Spleen (tissue), 11 donors: ENCODE data around the gene UTP25. TPM values are rescaled to one million over a fixed set of nuclear protein-coding genes. Genes with fewer than 3 reads are reported as not detected.
A peak's percentile ranks its signal among the peaks of the same experiment; 100 is the strongest.

Experiments used
- DNase-seq: peaks from one replicate; pipeline ENCODE4 v3.0.0-alpha.2; 2020
- H3K27ac ChIP-seq, 8 donors: fragments of 200-600 bp; sonication (generic) in 7 of 8; 1 replicate in 4 of 8; 2 replicates in 4 of 8; pipeline versions ENCODE4 v1.5.0 to v1.8.0; 2016 to 2021; ENCODE audit warnings: inconsistent platforms in 4 of 8, mild to moderate bottlenecking in 4 of 8, moderate library complexity in 1 of 8
- H3K27me3 ChIP-seq, 7 donors: fragments of 200-600 bp; sonication (generic) in 6 of 7; replicated peaks in 1 of 7; 1 replicate in 4 of 7; 2 replicates in 3 of 7; pipeline versions ENCODE4 v1.5.0 to v1.8.0; 2016 to 2021; ENCODE audit warnings: inconsistent platforms in 3 of 7, mild to moderate bottlenecking in 1 of 7
- H3K36me3 ChIP-seq, 6 donors: fragments of 200-600 bp; sonication (generic) in 5 of 6; 1 replicate in 4 of 6; 2 replicates in 2 of 6; pipeline versions ENCODE4 v1.5.0 to v1.8.0; 2016 to 2021; ENCODE audit warnings: inconsistent platforms in 2 of 6
- H3K4me1 ChIP-seq, 6 donors: fragments of 200-600 bp; sonication (generic) in 5 of 6; 1 replicate in 3 of 6; 2 replicates in 3 of 6; pipeline versions ENCODE4 v1.5.0 to v1.8.0; 2016 to 2021; ENCODE audit warnings: inconsistent platforms in 3 of 6
- H3K4me3 ChIP-seq, 8 donors: fragments of 200-600 bp; sonication (generic) in 7 of 8; 1 replicate in 4 of 8; 2 replicates in 4 of 8; pipeline versions ENCODE4 v1.5.0 to v1.8.0; 2016 to 2021; ENCODE audit warnings: inconsistent platforms in 4 of 8, mild to moderate bottlenecking in 4 of 8, moderate library complexity in 2 of 8
- H3K9me3 ChIP-seq, 8 donors: fragments of 200-600 bp; sonication (generic) in 7 of 8; 1 replicate in 4 of 8; 2 replicates in 4 of 8; pipeline versions ENCODE4 v1.5.0 to v1.8.0; 2016 to 2021; ENCODE audit warnings: inconsistent platforms in 4 of 8
- POLR2A ChIP-seq, 3 donors: fragments of 450-650 bp; IDR thresholded peaks; one replicate each; pipeline ENCODE4 v1.5.1; 2017; ENCODE audit warnings: antibody characterized with exemption in 3 of 3, mild to moderate bottlenecking in 1 of 3
- POLR2AphosphoS5 ChIP-seq, 3 donors: sonication (generic); formaldehyde crosslinking; IDR thresholded peaks; one replicate each; pipeline ENCODE4 v1.5.1; 2017; ENCODE audit warnings: antibody characterized with exemption in 3 of 3
- WGBS, 5 donors: extraction: QIAGEN DNeasy Blood & Tissue Kit in 3 of 5; methylation state at CpG; one replicate each; pipeline versions ENCODE4 v1.1.5 to v1.1.7; 2013 to 2018; 5-methylcytosine and 5-hydroxymethylcytosine counted together
- intact Hi-C: fragments of 100-400 bp; cut with DNase I; formaldehyde crosslinking; loops from one replicate; pipeline ENCODE4 v1.15.0; 2023; ENCODE audit warnings: low total_unique reads
- polyA plus RNA-seq, 3 donors: library from polyadenylated mRNA; stranded (reverse); fragments of 200-250 nt; gene quantifications; one replicate each; pipeline ENCODE4 v1.2.1, GENCODE V29; 2013
- total RNA-seq, 7 donors: library from RNA; depleted of rRNA in 3 of 7; stranded (reverse); fragments of >200 nt in 3 of 7; fragmentation: NEBNext Ultra II Directional in 4 of 7; extraction: Animal tissue kit (Norgen Biotek cat#: 25700) in 4 of 7; gene quantifications; one replicate each; pipeline versions ENCODE4 v1.1.0 to v1.2.1, GENCODE V29; 2016 to 2021
- TF ChIP-seq, protein P1 (sequence below), 11 experiments: fragments of 200-600 bp in 7 of 11; fragments of 450-650 bp in 4 of 11; sonication (generic) in 4 of 11; IDR thresholded peaks in 8 of 11; conservative IDR thresholded peaks in 3 of 11; 1 replicate in 7 of 11; 2 replicates in 4 of 11; pipeline versions ENCODE4 v1.4.0 to v1.8.0; 2016 to 2021; ENCODE audit warnings: antibody characterized with exemption in 11 of 11, inconsistent platforms in 4 of 11, mild to moderate bottlenecking in 1 of 11
- donor health status: healthy with polysubstance abuse.
- donor health status: DM: no; HTN: no; CAD: no; lungs with moderate emphysema.
- donor health status: DM: no; HTN: no; CAD: no.
- donor health status: Bipolar disorder and iron deficiency.
- donor health status: healthy.
- donor health status: DM: no; HTN: no; CAD: no.
- donor health status: DM: yes; HTN: yes; CAD: no.

The UTP25 gene
- total and polyA plus RNA-seq, 10 donors = 1.8 to 13.4 (median 9.1) TPM

- no peak for TF ChIP-seq POLR2AphosphoS5 (IDR thresholded peaks at IDR 0.05)
- TF ChIP-seq POLR2A (IDR thresholded peaks at IDR 0.05) = no peak
- TF ChIP-seq, protein P1, sequence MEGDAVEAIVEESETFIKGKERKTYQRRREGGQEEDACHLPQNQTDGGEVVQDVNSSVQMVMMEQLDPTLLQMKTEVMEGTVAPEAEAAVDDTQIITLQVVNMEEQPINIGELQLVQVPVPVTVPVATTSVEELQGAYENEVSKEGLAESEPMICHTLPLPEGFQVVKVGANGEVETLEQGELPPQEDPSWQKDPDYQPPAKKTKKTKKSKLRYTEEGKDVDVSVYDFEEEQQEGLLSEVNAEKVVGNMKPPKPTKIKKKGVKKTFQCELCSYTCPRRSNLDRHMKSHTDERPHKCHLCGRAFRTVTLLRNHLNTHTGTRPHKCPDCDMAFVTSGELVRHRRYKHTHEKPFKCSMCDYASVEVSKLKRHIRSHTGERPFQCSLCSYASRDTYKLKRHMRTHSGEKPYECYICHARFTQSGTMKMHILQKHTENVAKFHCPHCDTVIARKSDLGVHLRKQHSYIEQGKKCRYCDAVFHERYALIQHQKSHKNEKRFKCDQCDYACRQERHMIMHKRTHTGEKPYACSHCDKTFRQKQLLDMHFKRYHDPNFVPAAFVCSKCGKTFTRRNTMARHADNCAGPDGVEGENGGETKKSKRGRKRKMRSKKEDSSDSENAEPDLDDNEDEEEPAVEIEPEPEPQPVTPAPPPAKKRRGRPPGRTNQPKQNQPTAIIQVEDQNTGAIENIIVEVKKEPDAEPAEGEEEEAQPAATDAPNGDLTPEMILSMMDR (IDR thresholded peaks at IDR 0.05 in 8 of 11, conservative IDR thresholded peaks at IDR 0.05 in 3 of 11) = peak; percentile 29 to 83 (median 70)
- intact Hi-C loops = no loop called here
- H3K4me1 ChIP-seq = peaks cover 0 to 20% (median 8%) of the 10 kb centered on the region in 6 donors
- no peaks in the 10 kb centered on the region for H3K36me3 ChIP-seq
- H3K27me3 ChIP-seq = peaks cover 0 to 41% (median 5%) of the 10 kb centered on the region in 7 donors
- H3K4me3 ChIP-seq = peak overlapping the region in 1 of 8 donors; percentile 20
- 37 to 47% (median 41%) methylated on average over 12 of the region's 12 CpGs for WGBS, 5 donors
- H3K9me3 ChIP-seq = no peaks in the 10 kb centered on the region
- DNase-seq = no peak
- no peak overlapping the region for H3K27ac ChIP-seq
Measured at GRCh38 chr1:209823143-209824041, 4.4 kb upstream of the UTP25 start.

DNA sequence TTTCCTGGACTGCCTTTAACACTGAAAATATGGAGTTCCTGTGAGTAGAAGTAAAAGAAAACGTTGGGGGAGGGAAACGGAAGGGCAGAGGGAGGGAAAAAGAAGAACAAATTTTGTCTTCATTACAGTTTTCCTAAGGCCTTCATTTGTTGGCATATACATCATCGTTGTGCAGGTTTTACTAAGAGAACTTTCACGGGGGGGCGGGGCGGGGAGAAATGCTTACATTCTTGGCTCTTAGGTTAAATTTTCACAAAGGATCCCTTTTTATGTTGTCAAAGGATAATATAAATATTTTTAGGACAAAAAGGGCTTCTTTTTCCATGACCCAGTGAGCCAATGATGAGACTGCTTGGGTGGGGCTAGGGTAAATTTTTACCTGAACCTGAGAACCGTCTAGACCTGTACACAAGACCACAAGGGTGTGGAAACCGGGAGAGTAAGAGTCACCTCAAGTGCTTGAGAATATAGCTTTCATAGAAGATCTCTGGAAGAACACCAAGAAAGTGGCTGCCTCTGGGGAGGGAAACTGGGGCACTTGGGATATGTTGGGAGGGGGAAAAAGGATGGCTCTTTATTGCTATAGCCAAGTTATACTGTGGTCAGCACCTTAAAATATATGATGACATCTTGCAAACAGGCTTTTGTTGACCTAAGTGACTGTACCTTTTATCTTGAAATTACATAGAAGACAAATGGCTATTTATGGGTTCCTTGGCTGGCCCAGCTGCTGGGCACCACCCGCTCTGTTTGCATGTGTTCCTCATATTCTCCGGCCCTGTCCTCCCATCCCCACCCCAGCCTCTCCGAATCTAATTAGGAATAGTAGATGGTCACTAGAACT is 2.0 kb upstream of the UTP25 start:
- intact Hi-C loops = no loop called here
- WGBS, 5 donors = 81 to 84% (median 83%) methylated on average over 11 of the region's 11 CpGs
- no peak for TF ChIP-seq POLR2A (IDR thresholded peaks at IDR 0.05)
- TF ChIP-seq, protein P1 (IDR thresholded peaks at IDR 0.05 in 8 of 11, conservative IDR thresholded peaks at IDR 0.05 in 3 of 11) = no peak
- no peak for TF ChIP-seq POLR2AphosphoS5 (IDR thresholded peaks at IDR 0.05)
- Histone ChIP-seq H3K27me3 (peaks cover 0 to 17% (median 0%) of the 10 kb centered on the region in 7 donors), H3K9me3 (no peaks in the 10 kb centered on the region), H3K36me3 (peaks cover 0 to 11% (median 2%) of the 10 kb centered on the region in 6 donors), H3K4me3 (no peak overlapping the region), H3K4me1 (peaks cover 11 to 44% (median 25%) of the 10 kb centered on the region in 6 donors), H3K27ac (no peak overlapping the region)
- DNase-seq = no peak

GRCh38 chr1:209829716-209830115 is 1.9 kb downstream of the UTP25 start:
- Histone ChIP-seq H3K36me3 (peaks cover 10 to 50% (median 37%) of the 10 kb centered on the region in 6 donors), H3K9me3 (no peaks in the 10 kb centered on the region), H3K27me3 (no peaks in the 10 kb centered on the region), H3K4me3 (no peak overlapping the region), H3K27ac (no peak overlapping the region), H3K4me1 (peaks cover 11 to 42% (median 17%) of the 10 kb centered on the region in 6 donors)
- no peak for DNase-seq
- intact Hi-C loops = no loop called here
- TF ChIP-seq, protein P1 (IDR thresholded peaks at IDR 0.05 in 8 of 11, conservative IDR thresholded peaks at IDR 0.05 in 3 of 11) = no peak
- TF ChIP-seq POLR2A (IDR thresholded peaks at IDR 0.05) (no peak), POLR2AphosphoS5 (IDR thresholded peaks at IDR 0.05) (no peak)
- WGBS, 5 donors = 89 to 100% (median 97%) methylated on average over 2 of the region's 2 CpGs
